ENCODE measurements around the gene NALF2.

The NALF2 gene

DNA sequence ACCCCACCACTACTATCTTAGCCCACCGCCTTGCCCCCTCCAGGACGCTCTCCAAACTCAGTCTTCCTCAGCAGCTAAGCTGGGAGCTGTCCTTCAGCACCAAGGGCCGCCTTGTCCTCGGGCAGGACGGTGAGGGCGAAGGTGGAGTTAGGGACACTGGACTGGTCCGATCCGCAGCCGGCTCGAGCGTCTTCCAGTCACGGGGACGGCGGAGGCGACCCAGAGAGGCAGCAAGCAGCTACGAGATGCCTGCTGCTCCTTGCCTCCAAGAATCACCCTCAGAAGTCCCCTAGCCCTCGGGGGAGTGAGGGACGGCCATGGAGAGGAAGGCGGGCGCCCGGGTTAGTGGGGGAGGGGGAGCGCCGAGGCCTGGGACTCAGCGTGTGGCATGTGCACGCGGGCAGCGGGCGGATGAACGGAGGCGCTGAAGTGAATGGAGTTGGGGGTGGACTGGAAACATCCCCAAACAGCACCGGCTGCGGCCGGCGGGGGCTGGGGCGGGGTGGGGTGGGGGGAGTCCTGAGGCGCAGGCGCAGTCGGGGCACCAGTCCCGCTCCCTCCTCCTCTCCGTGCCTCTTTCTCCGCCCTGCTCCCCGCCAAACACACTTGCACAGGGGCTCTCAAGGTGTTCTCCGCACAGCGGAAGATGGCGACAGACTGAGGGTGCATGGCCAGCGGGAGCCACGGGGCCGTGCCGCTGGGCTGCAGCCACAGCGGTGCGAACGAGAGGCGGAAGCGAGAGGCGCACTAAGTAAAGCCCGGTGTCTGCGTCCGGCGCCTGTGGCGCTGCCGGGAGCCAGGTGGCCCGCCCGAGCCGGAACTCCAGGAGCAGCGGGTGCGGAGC is at the start of gene NALF2:
TSS of gene NALF2 (plus strand) at position 545 of the 844 bp plus-strand sequence. CDS start 957 bp downstream, outside the sequence.
- DNase-seq (ENCODE audit: low read depth), result no peak

DNA sequence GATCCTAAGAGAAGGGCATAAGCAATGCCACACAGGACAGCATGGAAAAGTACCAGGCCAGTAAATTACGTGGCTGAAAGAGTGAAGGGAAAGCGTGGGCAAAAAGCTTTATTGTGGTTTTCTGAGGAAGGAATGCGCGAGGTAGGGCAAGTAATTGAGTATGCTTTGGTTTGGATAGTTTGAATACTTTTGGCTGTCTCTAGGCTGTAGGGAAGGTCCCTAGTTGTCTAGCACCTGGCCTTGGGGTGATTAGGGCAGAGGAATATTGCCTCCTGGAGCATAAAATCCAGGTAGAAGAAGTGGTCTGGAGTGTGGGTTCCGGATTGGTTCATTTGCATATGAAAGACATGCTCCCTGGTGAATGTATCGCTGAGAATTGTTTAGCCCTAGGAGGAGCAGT is 46.4 kb upstream of the NALF2 start:
- no peak for DNase-seq (ENCODE audit: low read depth)

- DNase-seq (ENCODE audit: low read depth), result no peak
Observed at GRCh38 chrX:69466546-69466945, 37.6 kb upstream of the NALF2 start.

DNA sequence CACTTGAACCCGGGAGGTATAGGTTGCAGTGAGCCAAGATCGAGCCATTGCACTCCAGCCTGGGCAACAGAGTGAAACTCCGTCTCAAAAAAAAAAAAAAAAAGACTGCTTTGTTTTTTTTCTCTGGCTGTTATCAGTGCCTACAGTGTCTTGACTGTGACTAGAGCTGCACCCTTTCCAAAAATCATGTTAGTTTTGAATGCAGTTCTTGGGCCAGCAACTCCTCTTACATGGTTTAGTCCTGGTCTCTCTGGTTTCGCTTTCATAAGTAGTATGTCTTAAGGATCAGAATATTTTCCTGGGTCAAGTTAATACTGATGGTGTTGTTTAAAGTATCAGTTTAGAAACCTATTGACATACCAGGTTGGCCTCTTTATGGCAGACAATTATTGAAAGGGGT is 34.2 kb upstream of the NALF2 start:
- no peak for DNase-seq (ENCODE audit: low read depth)

DNA sequence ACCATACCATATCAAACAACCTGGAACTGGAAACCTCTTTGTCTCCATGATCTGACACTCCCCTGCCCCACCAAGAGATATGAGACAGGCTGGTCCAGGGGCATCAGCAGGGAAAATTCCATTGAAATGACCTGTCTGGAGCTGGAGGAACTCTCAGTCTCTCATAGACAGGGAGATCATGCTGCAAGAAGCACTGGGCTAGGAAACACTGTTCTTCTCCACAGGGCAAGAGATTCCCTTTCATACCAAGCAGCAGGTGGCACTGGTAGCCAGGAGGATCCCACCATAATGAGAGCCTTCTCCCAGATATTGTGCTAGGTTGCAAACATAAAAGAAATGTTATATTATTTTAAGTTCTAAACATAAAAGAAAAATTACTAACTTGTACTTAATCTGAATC is 14.5 kb upstream of the NALF2 start:
- DNase-seq (ENCODE audit: low read depth), result no peak

DNA sequence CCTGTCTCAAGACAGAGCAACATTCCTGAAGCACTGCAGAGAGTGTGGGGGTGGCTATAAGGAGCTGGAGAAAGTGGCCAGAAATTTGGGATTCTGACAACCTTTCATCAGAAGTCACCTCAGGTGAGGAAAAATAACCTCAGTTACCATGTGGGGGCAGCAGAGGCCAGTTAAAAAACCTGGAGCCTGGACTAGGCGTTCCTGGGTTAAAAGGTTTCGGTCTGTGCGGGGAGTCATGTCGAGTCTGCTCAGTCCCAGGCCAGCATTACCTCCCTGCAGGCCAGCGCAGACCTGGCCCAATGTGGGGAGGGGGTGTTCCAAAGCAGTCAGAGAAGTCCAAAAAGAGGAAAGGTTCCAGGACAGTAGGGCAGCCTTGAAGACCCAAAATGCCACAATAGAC is 10.9 kb upstream of the NALF2 start:
- no peak for DNase-seq (ENCODE audit: low read depth)

- no peak for DNase-seq (ENCODE audit: low read depth)
Observed at GRCh38 chrX:69493766-69494165, 10.4 kb upstream of the NALF2 start.

DNA sequence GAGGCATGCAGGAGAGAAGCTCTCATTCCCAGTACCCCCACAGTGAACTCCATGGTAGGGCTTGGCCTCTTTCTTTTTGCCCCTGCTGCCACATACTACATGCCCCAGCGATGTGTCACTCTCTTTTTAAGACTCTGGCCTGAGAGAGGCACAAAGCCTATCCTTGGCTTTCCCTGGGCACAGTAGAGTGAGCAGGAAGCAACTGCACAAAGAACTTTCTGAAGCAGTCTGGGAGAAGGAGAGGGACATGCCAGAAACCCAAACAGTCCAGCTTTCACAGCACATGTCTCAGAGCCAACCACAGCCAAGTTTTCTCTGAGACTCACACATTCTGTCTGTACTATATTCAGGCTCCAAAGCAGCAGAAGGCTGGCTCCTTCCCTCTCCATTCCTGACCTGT is 7.9 kb upstream of the NALF2 start:
- DNase-seq (ENCODE audit: low read depth), result no peak

DNA sequence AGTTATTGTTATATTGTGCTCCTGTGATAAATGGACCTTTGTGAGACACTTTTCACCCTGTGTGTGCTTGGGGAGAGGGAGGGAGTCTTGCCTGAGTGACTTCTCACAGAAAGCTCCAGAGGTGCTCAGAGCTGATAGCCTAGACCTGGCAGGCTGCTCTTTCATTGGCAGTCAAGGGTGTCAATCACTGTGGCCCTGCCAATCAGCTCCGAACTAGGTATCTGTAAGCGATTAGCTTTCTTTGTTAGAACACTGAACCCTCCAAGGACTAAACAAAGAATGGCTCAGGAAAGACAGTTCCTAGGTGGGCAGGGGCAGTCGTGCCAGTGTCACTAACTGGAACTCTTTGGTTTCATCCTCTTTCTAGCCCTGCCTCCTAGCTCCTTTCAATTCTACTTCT is 2.7 kb upstream of the NALF2 start:
- DNase-seq (ENCODE audit: low read depth), result no peak

- DNase-seq (ENCODE audit: low read depth), result no peak
Observed at GRCh38 chrX:69503228-69503781, 821 bp upstream of the NALF2 start.

- DNase-seq (ENCODE audit: low read depth), result no peak
Observed at GRCh38 chrX:69504626-69505612, 793 bp downstream of the NALF2 start.

DNA sequence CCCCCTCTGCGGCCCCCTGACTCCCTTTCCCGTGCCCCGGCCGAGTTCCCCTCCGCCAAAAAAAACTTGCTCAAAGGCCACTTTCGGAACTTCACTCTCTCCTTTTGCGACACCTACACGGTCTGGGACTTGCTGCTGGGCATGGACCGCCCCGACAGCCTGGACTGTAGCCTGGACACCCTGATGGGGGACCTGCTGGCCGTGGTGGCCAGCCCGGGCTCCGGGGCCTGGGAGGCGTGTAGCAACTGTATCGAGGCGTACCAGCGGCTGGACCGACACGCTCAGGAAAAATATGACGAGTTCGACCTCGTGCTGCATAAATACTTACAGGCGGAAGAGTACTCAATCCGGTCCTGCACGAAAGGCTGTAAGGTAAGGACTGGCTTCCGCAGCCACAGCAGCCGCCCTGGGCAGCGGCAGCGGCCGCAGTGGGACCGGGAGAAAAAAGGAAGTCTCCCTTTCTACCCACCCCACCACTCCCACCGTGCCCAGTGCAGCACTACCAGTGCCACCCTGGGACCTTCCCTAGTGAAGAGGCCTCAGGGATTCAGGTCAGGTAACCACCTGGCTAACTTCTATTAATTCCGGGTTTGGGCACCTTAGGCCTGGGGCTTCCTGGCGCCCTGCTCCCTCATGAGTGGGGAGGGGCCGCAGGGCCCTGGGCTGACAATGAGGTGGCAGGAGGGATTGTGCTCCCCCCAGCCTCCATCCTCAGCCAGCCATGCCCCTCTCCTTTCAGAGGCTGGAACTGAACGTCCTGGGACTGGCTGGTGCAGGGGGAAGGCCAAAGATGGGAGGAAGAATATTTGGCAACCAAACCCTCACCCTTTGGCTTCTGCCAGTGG is 1.9 kb downstream of the NALF2 start:
- DNase-seq (ENCODE audit: low read depth), result no peak

DNA sequence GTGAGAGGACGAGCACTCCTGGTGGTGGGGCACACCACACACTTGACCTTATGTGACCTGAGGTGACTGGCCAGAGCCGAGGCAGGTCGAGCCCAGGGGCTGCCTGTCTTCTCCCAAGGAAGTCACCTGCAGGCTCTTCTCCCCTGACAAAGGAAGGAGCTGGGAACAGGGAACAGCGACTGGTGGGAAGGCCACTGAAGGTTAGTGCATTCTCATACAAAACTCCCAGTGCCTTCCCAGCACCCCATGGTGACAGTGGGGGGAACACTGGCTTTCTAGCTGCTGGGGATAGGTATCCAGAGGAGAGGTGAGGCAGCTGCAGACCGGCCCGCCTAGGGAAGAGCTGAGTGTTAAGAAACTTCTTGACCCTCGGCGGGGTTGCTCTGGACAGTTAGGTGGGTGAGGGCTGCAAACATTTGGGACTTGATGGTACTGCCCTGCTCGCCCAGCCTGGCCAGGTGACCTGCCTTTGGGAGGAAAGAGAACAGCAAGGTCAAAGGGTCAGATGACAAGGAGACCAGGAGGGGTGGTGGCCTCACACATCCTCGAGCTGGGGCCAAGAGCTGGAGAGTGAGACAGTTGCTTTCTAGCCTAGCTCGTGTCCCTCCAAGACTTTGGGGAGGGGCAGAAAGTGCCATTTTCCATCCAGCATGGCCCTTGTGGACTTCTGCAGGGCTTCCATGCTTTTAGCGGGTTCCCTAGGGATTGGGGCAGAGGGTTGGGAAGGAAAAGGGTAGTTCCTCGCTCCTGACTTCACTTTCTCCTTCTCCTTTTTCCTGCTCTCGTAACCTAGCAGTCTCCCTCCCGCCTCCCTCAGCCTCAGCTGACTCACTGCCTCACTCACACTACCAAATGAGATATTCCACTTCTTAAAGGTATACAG is 2.7 kb downstream of the NALF2 start:
- DNase-seq (ENCODE audit: low read depth), result no peak

GRCh38 chrX:69507500-69507789 is 3.3 kb downstream of the NALF2 start:
- DNase-seq (ENCODE audit: low read depth), result no peak

GRCh38 chrX:69508610-69509009 is 4.5 kb downstream of the NALF2 start:
- DNase-seq (ENCODE audit: low read depth), result no peak

GRCh38 chrX:69510137-69510715 is 6.1 kb downstream of the NALF2 start:
- DNase-seq (ENCODE audit: low read depth), result no peak

- no peak for DNase-seq (ENCODE audit: low read depth)
Observed at GRCh38 chrX:69510914-69511513, 6.9 kb downstream of the NALF2 start.

DNA sequence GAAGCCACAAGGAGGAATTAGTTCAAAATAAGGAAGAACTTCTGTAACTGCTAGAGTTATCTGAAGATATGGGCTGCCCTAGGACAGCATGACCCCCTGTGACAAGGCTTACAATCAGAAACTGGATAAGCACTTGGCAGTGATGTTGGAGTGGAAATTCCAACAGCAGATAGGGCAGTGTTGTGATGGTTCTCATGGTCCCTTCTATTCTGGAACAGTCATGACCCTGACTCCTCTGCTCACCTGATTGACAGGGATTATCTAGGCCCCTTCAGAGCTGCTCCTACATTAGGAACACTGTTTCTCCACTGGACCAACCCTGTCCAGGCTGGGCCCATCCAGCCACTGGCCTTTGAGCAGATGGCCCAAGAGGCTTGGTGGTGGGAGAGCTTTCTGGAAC is 17.9 kb downstream of the NALF2 start:
- no peak for DNase-seq (ENCODE audit: low read depth)

GRCh38 chrX:69523314-69523713 is 19.2 kb downstream of the NALF2 start:
- DNase-seq (ENCODE audit: low read depth), result no peak

GRCh38 chrX:69524781-69525363 is 20.7 kb downstream of the NALF2 start:
- no peak for DNase-seq (ENCODE audit: low read depth)

Measured in non-pigmented ciliary epithelial cell (primary cell).